SK-N-SH treated with all-trans-retinoic acid at 6 μM for 48 hours (cell line): Measurements from ENCODE around the gene STUM.

ENCODE experiments used
- ATAC-seq: fragments of 200-7000 bp; cut with Tn5 transposase; 3 replicates; pipeline ENCODE4 v1.9.1; 2020; ENCODE audit warnings: mild to moderate bottlenecking, moderate library complexity
- ARNTL ChIP-seq: fragments of 450-650 bp; formaldehyde crosslinking; IDR thresholded peaks from 2 replicates; pipeline ENCODE4 v1.5.0; 2020; ENCODE audit warnings: low read depth, mild to moderate bottlenecking, moderate library complexity, borderline replicate concordance
- CSDC2 ChIP-seq: fragments of 250-450 bp; sonication (Bioruptor Pico); IDR thresholded peaks from 2 replicates; pipeline ENCODE4 v1.5.0; 2020; ENCODE audit warnings: mild to moderate bottlenecking, moderate library complexity
- GLIS3 ChIP-seq: fragments of 250-450 bp; sonication (Bioruptor Pico); IDR thresholded peaks from 2 replicates; pipeline ENCODE4 v1.5.0; 2020; ENCODE audit warnings: mild to moderate bottlenecking, moderate library complexity
- OSR1 ChIP-seq: fragments of 250-450 bp; sonication (Bioruptor Pico); IDR thresholded peaks from 2 replicates; pipeline ENCODE4 v1.8.0; 2022; ENCODE audit warnings: moderate library complexity, mild to moderate bottlenecking, inconsistent platforms
- PPARA ChIP-seq: fragments of 250-450 bp; sonication (Bioruptor Pico); IDR thresholded peaks from 2 replicates; pipeline ENCODE4 v1.5.0; 2020; ENCODE audit warnings: mild to moderate bottlenecking, borderline replicate concordance
- SNAI2 ChIP-seq: fragments of 250-450 bp; sonication (Bioruptor Pico); IDR thresholded peaks from 2 replicates; pipeline ENCODE4 v1.5.0; 2020; ENCODE audit warnings: mild to moderate bottlenecking, moderate library complexity
- TCF4 ChIP-seq: fragments of 250-450 bp; sonication (Bioruptor Pico); IDR thresholded peaks from 2 replicates; pipeline ENCODE4 v1.8.0; 2021; ENCODE audit warnings: mild to moderate bottlenecking, moderate library complexity, borderline replicate concordance
- TOX ChIP-seq: fragments of 250-450 bp; sonication (Bioruptor Pico); IDR thresholded peaks from 2 replicates; pipeline ENCODE4 v1.8.0; 2021; ENCODE audit warnings: mild to moderate bottlenecking, moderate library complexity, borderline replicate concordance
- TSHZ2 ChIP-seq: fragments of 250-450 bp; sonication (Bioruptor Pico); IDR thresholded peaks from 2 replicates; pipeline ENCODE4 v1.5.0; 2020; ENCODE audit warnings: mild to moderate bottlenecking, moderate library complexity
- ZC3H10 ChIP-seq: fragments of 250-450 bp; sonication (Bioruptor Pico); IDR thresholded peaks from 2 replicates; pipeline ENCODE4 v1.5.1; 2021; ENCODE audit warnings: mild to moderate bottlenecking, moderate library complexity
- ZFP30 ChIP-seq: fragments of 450-650 bp; formaldehyde crosslinking; IDR thresholded peaks from 2 replicates; pipeline ENCODE4 v1.5.0; 2022; ENCODE audit warnings: mild to moderate bottlenecking, moderate library complexity
- ZNF565 ChIP-seq: fragments of 450-650 bp; formaldehyde crosslinking; conservative IDR thresholded peaks from 2 replicates; pipeline ENCODE4 v1.5.0; 2020; ENCODE audit warnings: low read depth, mild to moderate bottlenecking, moderate library complexity
- ZNF70 ChIP-seq: fragments of 450-650 bp; formaldehyde crosslinking; IDR thresholded peaks from 2 replicates; pipeline ENCODE4 v1.5.0; 2020; ENCODE audit warnings: mild to moderate bottlenecking, moderate library complexity
- TF ChIP-seq, protein P1 (sequence below): fragments of 250-450 bp; sonication (Bioruptor Pico); IDR thresholded peaks from 2 replicates; pipeline ENCODE4 v1.5.1; 2021; ENCODE audit warnings: mild to moderate bottlenecking, moderate library complexity
- TF ChIP-seq, protein P2 (sequence below): fragments of 250-450 bp; sonication (Bioruptor Pico); IDR thresholded peaks from 2 replicates; pipeline ENCODE4 v1.8.0; 2020; ENCODE audit warnings: mild to moderate bottlenecking, moderate library complexity, borderline replicate concordance
- TF ChIP-seq, protein P3 (sequence below): fragments of 250-450 bp; sonication (Bioruptor Pico); IDR thresholded peaks from 2 replicates; pipeline ENCODE4 v1.5.1; 2020; ENCODE audit warnings: low read depth, mild to moderate bottlenecking, moderate library complexity
- TF ChIP-seq, protein P4 (sequence below): fragments of 250-450 bp; sonication (Bioruptor Pico); IDR thresholded peaks from 2 replicates; pipeline ENCODE4 v1.8.0; 2021; ENCODE audit warnings: low read depth, mild to moderate bottlenecking, moderate library complexity, borderline replicate concordance

STUM gene

GRCh38 chr1:226568077-226568831 is 19.7 kb downstream of the STUM start:
- no peak for TF ChIP-seq ZNF565
- no peak for TF ChIP-seq ARNTL (CRISPR knock-in tag)
- TF ChIP-seq, all 23 proteins: peak for 0
- peak; percentile 45; the same call in 2 of the 3 replicates for ATAC-seq

GRCh38 chr1:226568975-226569741 is 20.6 kb downstream of the STUM start:
- ATAC-seq: no peak
- TF ChIP-seq TSHZ2 (CRISPR knock-in tag) (no peak), ARNTL (CRISPR knock-in tag) (no peak), TCF4 (CRISPR knock-in tag) (no peak), CSDC2 (CRISPR knock-in tag) (no peak), PPARA (CRISPR knock-in tag) (no peak)
- TF ChIP-seq, protein P1, sequence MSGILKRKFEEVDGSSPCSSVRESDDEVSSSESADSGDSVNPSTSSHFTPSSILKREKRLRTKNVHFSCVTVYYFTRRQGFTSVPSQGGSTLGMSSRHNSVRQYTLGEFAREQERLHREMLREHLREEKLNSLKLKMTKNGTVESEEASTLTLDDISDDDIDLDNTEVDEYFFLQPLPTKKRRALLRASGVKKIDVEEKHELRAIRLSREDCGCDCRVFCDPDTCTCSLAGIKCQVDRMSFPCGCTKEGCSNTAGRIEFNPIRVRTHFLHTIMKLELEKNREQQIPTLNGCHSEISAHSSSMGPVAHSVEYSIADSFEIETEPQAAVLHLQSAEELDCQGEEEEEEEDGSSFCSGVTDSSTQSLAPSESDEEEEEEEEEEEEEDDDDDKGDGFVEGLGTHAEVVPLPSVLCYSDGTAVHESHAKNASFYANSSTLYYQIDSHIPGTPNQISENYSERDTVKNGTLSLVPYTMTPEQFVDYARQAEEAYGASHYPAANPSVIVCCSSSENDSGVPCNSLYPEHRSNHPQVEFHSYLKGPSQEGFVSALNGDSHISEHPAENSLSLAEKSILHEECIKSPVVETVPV (CRISPR knock-in tag): no peak
- TF ChIP-seq, protein P2, sequence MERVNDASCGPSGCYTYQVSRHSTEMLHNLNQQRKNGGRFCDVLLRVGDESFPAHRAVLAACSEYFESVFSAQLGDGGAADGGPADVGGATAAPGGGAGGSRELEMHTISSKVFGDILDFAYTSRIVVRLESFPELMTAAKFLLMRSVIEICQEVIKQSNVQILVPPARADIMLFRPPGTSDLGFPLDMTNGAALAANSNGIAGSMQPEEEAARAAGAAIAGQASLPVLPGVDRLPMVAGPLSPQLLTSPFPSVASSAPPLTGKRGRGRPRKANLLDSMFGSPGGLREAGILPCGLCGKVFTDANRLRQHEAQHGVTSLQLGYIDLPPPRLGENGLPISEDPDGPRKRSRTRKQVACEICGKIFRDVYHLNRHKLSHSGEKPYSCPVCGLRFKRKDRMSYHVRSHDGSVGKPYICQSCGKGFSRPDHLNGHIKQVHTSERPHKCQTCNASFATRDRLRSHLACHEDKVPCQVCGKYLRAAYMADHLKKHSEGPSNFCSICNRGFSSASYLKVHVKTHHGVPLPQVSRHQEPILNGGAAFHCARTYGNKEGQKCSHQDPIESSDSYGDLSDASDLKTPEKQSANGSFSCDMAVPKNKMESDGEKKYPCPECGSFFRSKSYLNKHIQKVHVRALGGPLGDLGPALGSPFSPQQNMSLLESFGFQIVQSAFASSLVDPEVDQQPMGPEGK (CRISPR knock-in tag): no peak
- TF ChIP-seq, protein P3, sequence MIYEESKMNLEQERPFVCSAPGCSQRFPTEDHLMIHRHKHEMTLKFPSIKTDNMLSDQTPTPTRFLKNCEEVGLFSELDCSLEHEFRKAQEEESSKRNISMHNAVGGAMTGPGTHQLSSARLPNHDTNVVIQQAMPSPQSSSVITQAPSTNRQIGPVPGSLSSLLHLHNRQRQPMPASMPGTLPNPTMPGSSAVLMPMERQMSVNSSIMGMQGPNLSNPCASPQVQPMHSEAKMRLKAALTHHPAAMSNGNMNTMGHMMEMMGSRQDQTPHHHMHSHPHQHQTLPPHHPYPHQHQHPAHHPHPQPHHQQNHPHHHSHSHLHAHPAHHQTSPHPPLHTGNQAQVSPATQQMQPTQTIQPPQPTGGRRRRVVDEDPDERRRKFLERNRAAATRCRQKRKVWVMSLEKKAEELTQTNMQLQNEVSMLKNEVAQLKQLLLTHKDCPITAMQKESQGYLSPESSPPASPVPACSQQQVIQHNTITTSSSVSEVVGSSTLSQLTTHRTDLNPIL (CRISPR knock-in tag): no peak
- TF ChIP-seq, protein P4, sequence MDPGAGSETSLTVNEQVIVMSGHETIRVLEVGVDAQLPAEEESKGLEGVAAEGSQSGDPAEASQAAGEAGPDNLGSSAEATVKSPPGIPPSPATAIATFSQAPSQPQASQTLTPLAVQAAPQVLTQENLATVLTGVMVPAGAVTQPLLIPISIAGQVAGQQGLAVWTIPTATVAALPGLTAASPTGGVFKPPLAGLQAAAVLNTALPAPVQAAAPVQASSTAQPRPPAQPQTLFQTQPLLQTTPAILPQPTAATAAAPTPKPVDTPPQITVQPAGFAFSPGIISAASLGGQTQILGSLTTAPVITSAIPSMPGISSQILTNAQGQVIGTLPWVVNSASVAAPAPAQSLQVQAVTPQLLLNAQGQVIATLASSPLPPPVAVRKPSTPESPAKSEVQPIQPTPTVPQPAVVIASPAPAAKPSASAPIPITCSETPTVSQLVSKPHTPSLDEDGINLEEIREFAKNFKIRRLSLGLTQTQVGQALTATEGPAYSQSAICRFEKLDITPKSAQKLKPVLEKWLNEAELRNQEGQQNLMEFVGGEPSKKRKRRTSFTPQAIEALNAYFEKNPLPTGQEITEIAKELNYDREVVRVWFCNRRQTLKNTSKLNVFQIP (CRISPR knock-in tag): no peak

DNA sequence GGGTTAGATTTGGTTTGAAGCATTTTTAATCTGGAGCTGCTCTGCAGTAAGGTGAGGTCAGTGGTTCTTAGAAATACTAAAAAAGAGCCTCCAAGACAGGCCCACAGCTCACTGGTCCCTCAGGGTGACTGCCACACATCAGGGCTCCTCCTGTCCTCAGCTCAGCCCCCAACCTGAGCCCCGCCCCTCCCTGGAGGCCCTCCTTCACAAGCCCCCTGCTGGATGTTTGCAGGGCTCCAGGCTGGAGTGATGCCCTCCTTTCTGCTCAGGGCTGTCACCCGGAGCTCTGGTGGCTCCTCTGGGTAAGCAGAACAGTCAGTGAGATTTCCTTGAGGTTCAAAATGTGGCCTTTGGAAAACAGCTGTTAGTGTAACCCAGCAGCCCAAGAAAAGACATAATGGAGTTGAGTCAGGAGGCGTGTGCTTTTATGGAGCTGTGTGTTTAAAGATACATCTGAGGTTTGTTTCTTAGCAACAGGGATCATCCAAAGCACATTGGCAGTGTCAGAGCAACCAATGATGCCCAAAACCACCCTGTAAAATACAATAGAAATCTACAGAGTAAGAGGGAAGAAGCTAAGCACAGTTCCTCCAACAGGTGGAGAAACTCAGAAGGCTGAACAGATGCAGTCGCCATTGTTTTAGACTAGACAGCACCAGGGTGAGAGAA is 21.4 kb downstream of the STUM start:
- TF ChIP-seq TCF4 (CRISPR knock-in tag): no peak
- TF ChIP-seq, protein P3 (CRISPR knock-in tag): no peak
- ATAC-seq: peak; percentile 83

- no peak for ATAC-seq
- TF ChIP-seq, protein P2 (CRISPR knock-in tag): no peak
- TF ChIP-seq PPARA (CRISPR knock-in tag): no peak
- no peak for TF ChIP-seq ZNF70 (CRISPR knock-in tag)
- no peak for TF ChIP-seq ARNTL (CRISPR knock-in tag)
- TF ChIP-seq TOX: no peak
- TF ChIP-seq, protein P3 (CRISPR knock-in tag): no peak
- TF ChIP-seq ZFP30 (CRISPR knock-in tag): no peak
- TF ChIP-seq ZC3H10 (CRISPR knock-in tag): no peak
- no peak for TF ChIP-seq OSR1 (CRISPR knock-in tag)
- TF ChIP-seq GLIS3 (CRISPR knock-in tag): no peak
- no peak for TF ChIP-seq SNAI2 (CRISPR knock-in tag)
Measured at GRCh38 chr1:226571893-226572292, 23.3 kb downstream of the STUM start.
